PFSK-1 (cell line): ENCODE results near the gene FGGY.

ENCODE experiments used
- FOXP2 ChIP-seq: optimal IDR thresholded peaks from 2 replicates; pipeline ENCODE3; 2011; ENCODE audit warnings: borderline replicate concordance, control low read depth, inconsistent platforms; ENCODE audit not compliant: insufficient read depth; ENCODE audit errors: extremely low read length, extremely low read depth
- POLR2AphosphoS5 ChIP-seq: IDR thresholded peaks from 2 replicates; pipeline ENCODE4 v1.6.1; 2012; ENCODE audit warnings: low read depth, mild to moderate bottlenecking, control low read depth, low read length, moderate library complexity
- REST ChIP-seq, 2 experiments: IDR thresholded peaks; 2 replicates each; pipeline versions ENCODE4 v1.6.1 to v1.8.0; 2011 to 2012; ENCODE audit warnings: low read depth in 2 of 2, low read length in 2 of 2, control low read depth in 1 of 2, inconsistent platforms in 1 of 2, mild to moderate bottlenecking in 1 of 2, moderate library complexity in 1 of 2; ENCODE audit not compliant: insufficient read depth in 1 of 2
- SIN3A ChIP-seq: IDR thresholded peaks from 2 replicates; pipeline ENCODE4 v1.6.1; 2012; ENCODE audit warnings: mild to moderate bottlenecking, low read length, moderate library complexity, borderline replicate concordance; ENCODE audit not compliant: insufficient read depth
- TAF1 ChIP-seq: IDR thresholded peaks from 2 replicates; pipeline ENCODE4 v1.6.1; 2012; ENCODE audit warnings: low read length, control low read depth, borderline replicate concordance; ENCODE audit not compliant: insufficient read depth

The FGGY gene

GRCh38 chr1:59453297-59453968 is 156.5 kb downstream of the FGGY start:
- no peak for TF ChIP-seq FOXP2

GRCh38 chr1:59455206-59455605 is 158.3 kb downstream of the FGGY start:
- TF ChIP-seq REST (IDR thresholded peaks at IDR 0.05; ENCODE audit: insufficient read depth in 1 of 2, low read depth in 2 of 2, low read length in 2 of 2): no peak
- TF ChIP-seq POLR2AphosphoS5: no peak
- no peak for TF ChIP-seq TAF1
- TF ChIP-seq FOXP2: no peak
- TF ChIP-seq SIN3A: no peak

- no peak for TF ChIP-seq SIN3A
- TF ChIP-seq POLR2AphosphoS5: no peak
- TF ChIP-seq REST (IDR thresholded peaks at IDR 0.05; ENCODE audit: insufficient read depth in 1 of 2, low read depth in 2 of 2, low read length in 2 of 2): no peak
- TF ChIP-seq TAF1: no peak
- no peak for TF ChIP-seq FOXP2
These were observed 160.9 kb downstream of the FGGY start for GRCh38 chr1:59457786-59458185.

- TF ChIP-seq POLR2AphosphoS5 (no peak), REST (IDR thresholded peaks at IDR 0.05; ENCODE audit: insufficient read depth in 1 of 2, low read depth in 2 of 2, low read length in 2 of 2) (no peak), SIN3A (no peak)
These were observed 162.0 kb downstream of the FGGY start for GRCh38 chr1:59458884-59459283.

GRCh38 chr1:59468828-59469428 is 172.0 kb downstream of the FGGY start:
- TF ChIP-seq TAF1 (no peak), POLR2AphosphoS5 (no peak), REST (IDR thresholded peaks at IDR 0.05; ENCODE audit: insufficient read depth in 1 of 2, low read depth in 2 of 2, low read length in 2 of 2) (no peak), FOXP2 (no peak), SIN3A (no peak)
